ENCODE data around the gene MRI1.

DNA sequence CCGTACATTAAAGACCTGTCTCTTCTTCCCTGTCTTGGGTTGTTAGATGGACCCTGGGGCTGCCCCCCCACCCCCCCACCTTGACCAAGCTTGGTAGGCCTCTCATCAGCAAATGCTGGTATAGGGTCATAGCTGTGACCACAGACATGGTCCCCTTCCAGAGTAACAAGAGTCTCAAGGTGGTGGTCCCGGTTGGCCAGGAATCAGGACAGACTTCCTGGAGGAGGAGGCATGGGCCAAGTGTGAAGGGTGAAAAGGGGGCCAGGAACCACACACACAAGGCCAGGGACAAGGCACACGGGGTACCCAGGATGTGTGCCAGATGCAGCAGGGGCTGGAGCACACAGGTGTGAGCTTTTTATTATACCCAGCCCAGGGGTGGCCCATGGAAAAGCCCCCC is 1.1 kb upstream of the MRI1 start:
- TF ChIP-seq, protein P1, sequence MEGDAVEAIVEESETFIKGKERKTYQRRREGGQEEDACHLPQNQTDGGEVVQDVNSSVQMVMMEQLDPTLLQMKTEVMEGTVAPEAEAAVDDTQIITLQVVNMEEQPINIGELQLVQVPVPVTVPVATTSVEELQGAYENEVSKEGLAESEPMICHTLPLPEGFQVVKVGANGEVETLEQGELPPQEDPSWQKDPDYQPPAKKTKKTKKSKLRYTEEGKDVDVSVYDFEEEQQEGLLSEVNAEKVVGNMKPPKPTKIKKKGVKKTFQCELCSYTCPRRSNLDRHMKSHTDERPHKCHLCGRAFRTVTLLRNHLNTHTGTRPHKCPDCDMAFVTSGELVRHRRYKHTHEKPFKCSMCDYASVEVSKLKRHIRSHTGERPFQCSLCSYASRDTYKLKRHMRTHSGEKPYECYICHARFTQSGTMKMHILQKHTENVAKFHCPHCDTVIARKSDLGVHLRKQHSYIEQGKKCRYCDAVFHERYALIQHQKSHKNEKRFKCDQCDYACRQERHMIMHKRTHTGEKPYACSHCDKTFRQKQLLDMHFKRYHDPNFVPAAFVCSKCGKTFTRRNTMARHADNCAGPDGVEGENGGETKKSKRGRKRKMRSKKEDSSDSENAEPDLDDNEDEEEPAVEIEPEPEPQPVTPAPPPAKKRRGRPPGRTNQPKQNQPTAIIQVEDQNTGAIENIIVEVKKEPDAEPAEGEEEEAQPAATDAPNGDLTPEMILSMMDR (IDR thresholded peaks at IDR 0.05; ENCODE audit: insufficient read depth, low read length, poor library complexity, severe bottlenecking) = no peak
- no peak for TF ChIP-seq EZH2phosphoT487 (conservative IDR thresholded peaks at IDR 0.05; ENCODE audit: low read length)
